Measurements from ENCODE around the gene PADI3.

- TF ChIP-seq POLR2AphosphoS5 (IDR thresholded peaks at IDR 0.05; ENCODE audit: low read depth, low read length) = no peak
- no peak for TF ChIP-seq SIN3A (IDR thresholded peaks at IDR 0.05; ENCODE audit: borderline replicate concordance, insufficient read depth, low read length)
- no peak for TF ChIP-seq REST (IDR thresholded peaks at IDR 0.05; ENCODE audit: insufficient read depth in 1 of 2, low read depth in 2 of 2, low read length in 2 of 2)
- TF ChIP-seq TAF1 (IDR thresholded peaks at IDR 0.05; ENCODE audit: borderline replicate concordance, insufficient read depth, low read length) = no peak
- TF ChIP-seq FOXP2 (optimal IDR thresholded peaks at IDR 0.05; ENCODE audit: borderline replicate concordance, extremely low read depth, extremely low read length, insufficient read depth) = no peak
Measured at GRCh38 chr1:17260264-17260663, 11.4 kb downstream of the PADI3 start.

Measured in PFSK-1 (cell line).